GM08714 (cell line): ENCODE results near the gene CELSR1.
"Not testable (repeated sequence)": the region's sequence is repeated elsewhere in the genome, so short reads cannot be mapped to it uniquely, and the experiment has no call there.

ENCODE experiments used
- H3K4me3 ChIP-seq: fragments of 200-500 bp; sonication (Bioruptor generic); 2 replicates; pipeline ENCODE4 v1.5.1; 2014; ENCODE audit warnings: mild to moderate bottlenecking, low read length, inconsistent platforms
- ZNF274 ChIP-seq: IDR thresholded peaks from 2 replicates; pipeline ENCODE4 v1.6.1; 2012; ENCODE audit warnings: mild to moderate bottlenecking, low read depth, low read length

Gene CELSR1

GRCh38 chr22:46509416-46510089, 27.9 kb downstream of the CELSR1 start:
- H3K4me3 ChIP-seq, result no peak overlapping the region
- TF ChIP-seq ZNF274, result no peak

- no peak for TF ChIP-seq ZNF274
- H3K4me3 ChIP-seq, result no peak overlapping the region
Measured at GRCh38 chr22:46508491-46508999, 28.9 kb downstream of the CELSR1 start.

GRCh38 chr22:46507451-46508425, 29.7 kb downstream of the CELSR1 start:
- no peak for TF ChIP-seq ZNF274
- no peak overlapping the region for H3K4me3 ChIP-seq

- H3K4me3 ChIP-seq, result no peak overlapping the region
- TF ChIP-seq ZNF274, result no peak
Measured at GRCh38 chr22:46504584-46504983, 32.8 kb downstream of the CELSR1 start.

GRCh38 chr22:46502440-46503175, 34.8 kb downstream of the CELSR1 start:
- TF ChIP-seq ZNF274, result no peak
- no peak overlapping the region for H3K4me3 ChIP-seq

- no peak for TF ChIP-seq ZNF274
Measured at GRCh38 chr22:46501701-46502100, 35.7 kb downstream of the CELSR1 start.

GRCh38 chr22:46501265-46501664, 36.2 kb downstream of the CELSR1 start:
- H3K4me3 ChIP-seq, result not testable (repeated sequence)

More at GRCh38 chr22:46501701-46502100, 35.7 kb downstream of the CELSR1 start:
- H3K4me3 ChIP-seq, result no peak overlapping the region

- H3K4me3 ChIP-seq, result no peak overlapping the region
- no peak for TF ChIP-seq ZNF274
Measured at GRCh38 chr22:46500201-46500600, 37.2 kb downstream of the CELSR1 start.

GRCh38 chr22:46499805-46500189, 37.6 kb downstream of the CELSR1 start:
- TF ChIP-seq ZNF274, result no peak
- H3K4me3 ChIP-seq, result no peak overlapping the region

GRCh38 chr22:46491946-46492345, 45.5 kb downstream of the CELSR1 start:
- TF ChIP-seq ZNF274, result no peak
- H3K4me3 ChIP-seq, result no peak overlapping the region

- TF ChIP-seq ZNF274, result no peak
- H3K4me3 ChIP-seq, result no peak overlapping the region
Measured at GRCh38 chr22:46490538-46490937, 46.9 kb downstream of the CELSR1 start.

GRCh38 chr22:46486996-46487717, 50.3 kb downstream of the CELSR1 start:
- no peak for TF ChIP-seq ZNF274
- no peak overlapping the region for H3K4me3 ChIP-seq

GRCh38 chr22:46484861-46485595, 52.4 kb downstream of the CELSR1 start:
- no peak overlapping the region for H3K4me3 ChIP-seq
- no peak for TF ChIP-seq ZNF274
